HG03571 (cell line): ENCODE measurements around the gene KCNJ1.

Source experiments
- ATAC-seq: cut with Tn5 transposase; IDR thresholded peaks from one replicate; pipeline ENCODE4 v1.9.1; 2021; ENCODE audit not compliant: unreplicated experiment

The KCNJ1 gene

GRCh38 chr11:128867277-128867676 lies at the start of gene KCNJ1:
Gene KCNJ1, minus strand, starts transcription at chr11:128867296. Its CDS starts 27,053 bp downstream, at chr11:128840243.
- ATAC-seq = no peak

GRCh38 chr11:128916681-128917080 lies 49.6 kb upstream of the KCNJ1 start:
- ATAC-seq = no peak

GRCh38 chr11:128916037-128916572 lies 49.0 kb upstream of the KCNJ1 start:
- no peak for ATAC-seq

DNA sequence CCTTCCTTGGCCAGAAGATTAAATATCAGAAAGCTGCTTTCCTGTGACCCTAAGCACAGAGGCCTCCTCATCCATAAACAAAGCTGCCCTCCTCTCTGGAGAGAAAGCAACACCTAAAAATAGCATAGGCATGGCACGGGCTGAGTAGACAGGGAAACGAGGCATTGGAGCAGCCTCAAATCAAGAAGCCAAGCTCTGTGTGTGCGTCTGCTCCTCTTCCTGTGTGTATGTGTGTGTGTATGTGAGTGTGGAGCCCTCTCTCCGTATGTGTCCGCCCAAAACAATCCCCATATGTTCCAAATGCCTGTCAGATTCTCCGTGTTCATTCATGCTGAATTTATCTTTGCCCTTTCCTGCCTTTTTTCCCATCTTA lies 48.0 kb upstream of the KCNJ1 start:
- no peak for ATAC-seq

GRCh38 chr11:128914216-128915148 lies 47.4 kb upstream of the KCNJ1 start:
- ATAC-seq = no peak

- ATAC-seq = no peak
These were observed 46.7 kb upstream of the KCNJ1 start for GRCh38 chr11:128913806-128914205.

DNA sequence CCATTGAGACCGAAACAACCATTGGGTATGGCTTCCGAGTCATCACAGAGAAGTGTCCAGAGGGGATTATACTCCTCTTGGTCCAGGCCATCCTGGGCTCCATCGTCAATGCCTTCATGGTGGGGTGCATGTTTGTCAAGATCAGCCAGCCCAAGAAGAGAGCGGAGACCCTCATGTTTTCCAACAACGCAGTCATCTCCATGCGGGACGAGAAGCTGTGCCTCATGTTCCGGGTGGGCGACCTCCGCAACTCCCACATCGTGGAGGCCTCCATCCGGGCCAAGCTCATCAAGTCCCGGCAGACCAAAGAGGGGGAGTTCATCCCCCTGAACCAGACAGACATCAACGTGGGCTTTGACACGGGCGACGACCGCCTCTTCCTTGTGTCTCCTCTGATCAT lies 44.6 kb upstream of the KCNJ1 start:
- no peak for ATAC-seq

DNA sequence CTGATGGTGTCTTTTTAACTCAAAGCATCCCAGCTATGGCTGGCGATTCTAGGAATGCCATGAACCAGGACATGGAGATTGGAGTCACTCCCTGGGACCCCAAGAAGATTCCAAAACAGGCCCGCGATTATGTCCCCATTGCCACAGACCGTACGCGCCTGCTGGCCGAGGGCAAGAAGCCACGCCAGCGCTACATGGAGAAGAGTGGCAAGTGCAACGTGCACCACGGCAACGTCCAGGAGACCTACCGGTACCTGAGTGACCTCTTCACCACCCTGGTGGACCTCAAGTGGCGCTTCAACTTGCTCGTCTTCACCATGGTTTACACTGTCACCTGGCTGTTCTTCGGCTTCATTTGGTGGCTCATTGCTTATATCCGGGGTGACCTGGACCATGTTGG lies 44.1 kb upstream of the KCNJ1 start:
- no peak for ATAC-seq

DNA sequence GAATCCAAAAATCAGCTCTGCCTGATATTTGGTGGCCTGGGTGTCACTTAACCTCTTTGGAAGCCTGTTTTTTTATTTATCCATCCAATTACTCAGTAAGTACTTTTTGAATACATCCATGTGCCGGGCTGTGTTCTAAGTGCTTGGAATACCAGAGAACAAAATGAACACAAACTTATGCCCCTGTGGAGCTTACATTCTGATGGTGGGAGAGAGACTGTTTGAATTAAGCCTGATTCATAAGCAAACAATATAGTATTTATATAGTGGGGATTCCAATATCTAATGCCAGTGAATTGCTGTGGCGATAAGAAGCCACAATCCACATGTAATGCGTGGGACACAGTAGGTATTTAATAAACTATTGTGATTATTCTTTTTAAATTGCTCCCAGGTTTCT lies 43.5 kb upstream of the KCNJ1 start:
- ATAC-seq = no peak

DNA sequence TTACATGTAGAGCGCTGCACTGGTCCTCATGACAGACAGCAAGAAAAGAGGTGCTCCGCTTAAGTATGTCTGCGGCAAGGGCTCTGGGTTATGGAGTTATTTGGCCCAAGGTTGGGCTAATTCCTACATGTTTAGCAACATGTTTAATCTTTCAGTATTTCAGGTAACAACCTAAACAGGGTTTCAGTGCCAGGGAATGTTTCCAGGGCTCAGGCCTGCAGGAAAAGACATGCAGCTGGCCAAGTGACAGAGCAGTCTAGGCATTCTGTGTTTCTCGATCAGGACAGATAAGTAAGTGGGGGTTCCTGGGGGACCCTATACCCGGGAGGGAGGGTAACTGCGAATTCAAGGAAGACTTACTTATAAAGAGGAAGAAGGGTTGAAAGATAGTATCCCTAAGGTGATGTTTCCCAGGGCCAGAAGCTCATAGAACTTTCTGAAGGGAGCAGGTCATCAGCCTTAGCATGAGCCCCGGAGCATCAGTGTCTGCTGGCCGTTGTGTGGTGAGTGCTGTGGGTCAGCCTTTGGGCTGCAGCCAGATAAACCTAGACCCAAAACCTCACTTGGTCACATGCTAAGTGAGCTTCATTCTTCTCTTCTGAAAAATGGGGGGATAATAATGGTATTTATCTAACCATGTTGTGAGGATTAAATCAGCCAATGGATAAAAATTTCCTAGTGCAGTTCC lies 42.5 kb upstream of the KCNJ1 start:
- no peak for ATAC-seq

GRCh38 chr11:128908391-128909246 lies 41.5 kb upstream of the KCNJ1 start:
- no peak for ATAC-seq

DNA sequence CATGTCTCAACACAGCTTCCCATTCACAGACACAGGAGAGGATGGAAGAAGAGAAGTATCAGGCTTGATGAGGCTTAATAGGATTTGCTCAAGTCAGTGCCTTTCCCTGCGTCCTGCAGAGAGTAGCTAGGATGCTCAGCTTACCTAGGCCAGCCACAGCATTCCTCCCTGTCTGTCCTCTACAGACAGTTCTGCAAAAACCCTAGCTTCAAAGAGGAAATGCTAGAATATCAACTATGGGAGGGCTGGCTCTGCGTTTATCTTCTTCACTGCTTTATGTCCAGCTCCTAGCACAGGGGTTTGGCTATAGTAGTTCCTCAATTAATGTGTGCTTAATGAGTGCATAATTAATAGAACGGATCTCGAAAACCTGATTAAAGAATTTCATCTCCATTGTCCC lies 40.5 kb upstream of the KCNJ1 start:
- ATAC-seq = no peak

GRCh38 chr11:128906185-128907050 lies 39.3 kb upstream of the KCNJ1 start:
- ATAC-seq = no peak

- peak; percentile 43 for ATAC-seq
These were observed 38.5 kb upstream of the KCNJ1 start for GRCh38 chr11:128905345-128906184.

GRCh38 chr11:128904656-128905344 lies 37.7 kb upstream of the KCNJ1 start:
- ATAC-seq = peak; percentile 30

DNA sequence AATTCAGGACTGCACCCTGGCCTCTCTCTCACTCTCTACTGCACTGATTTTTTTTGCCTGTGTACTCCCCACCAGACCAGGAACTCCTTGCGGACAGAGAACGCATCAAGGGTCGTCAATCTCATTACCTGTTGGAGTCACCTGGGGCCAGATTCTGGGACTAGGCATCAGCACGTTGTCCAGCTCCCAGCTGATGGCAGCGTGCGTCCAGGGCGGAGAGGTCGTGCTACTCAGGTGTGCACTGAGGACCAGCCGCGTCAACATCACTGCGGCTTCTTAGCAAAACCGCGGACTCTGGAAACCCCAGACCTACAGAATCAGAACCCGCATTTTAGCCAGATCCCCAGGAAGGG lies 37.2 kb upstream of the KCNJ1 start:
- ATAC-seq = no peak

DNA sequence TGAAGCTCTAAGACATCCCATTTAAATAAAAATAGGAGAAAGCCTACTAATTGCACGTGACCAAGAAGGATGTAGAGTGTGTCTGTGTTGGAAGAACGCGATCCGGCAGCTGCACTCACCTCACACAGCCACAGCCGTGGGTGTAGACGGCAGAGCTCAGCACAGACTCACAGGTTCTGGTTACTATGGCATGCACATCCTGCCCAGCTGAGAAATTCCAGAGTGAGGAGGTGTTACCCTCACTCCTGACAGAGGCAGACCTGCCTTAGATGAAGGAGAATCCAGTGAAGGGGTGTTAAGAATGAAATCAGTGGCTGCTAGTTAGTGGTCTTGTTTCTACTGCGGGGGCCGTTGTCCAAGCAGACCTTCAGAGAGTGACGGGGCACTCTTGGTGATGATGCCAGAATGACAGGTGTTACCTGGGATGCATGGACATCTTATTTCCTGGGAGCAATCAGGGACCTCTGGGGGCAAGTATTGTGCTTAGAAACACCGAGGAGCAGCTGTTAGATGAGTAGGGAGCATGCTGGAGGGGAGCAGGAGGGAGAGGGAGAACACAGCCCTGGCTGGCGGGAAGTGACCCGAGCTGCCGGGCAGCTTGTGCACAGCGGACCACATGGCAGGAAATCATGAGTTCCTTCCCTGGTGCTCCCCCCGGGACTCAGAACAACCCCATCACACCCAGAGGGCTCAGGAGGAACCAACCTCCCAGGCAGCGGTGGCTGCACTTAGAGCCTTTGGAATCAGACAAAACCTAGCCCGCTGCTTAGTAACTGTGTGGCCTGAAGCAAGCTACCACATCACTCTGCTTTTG lies 36.4 kb upstream of the KCNJ1 start:
- no peak for ATAC-seq

GRCh38 chr11:128902515-128903066 lies 35.5 kb upstream of the KCNJ1 start:
- ATAC-seq = no peak
